ENCODE data around the gene GKAP1.

Gene GKAP1

GRCh38 chr9:83794051-83794450, 23.5 kb downstream of the GKAP1 start (continued):
- TF ChIP-seq, protein P1, sequence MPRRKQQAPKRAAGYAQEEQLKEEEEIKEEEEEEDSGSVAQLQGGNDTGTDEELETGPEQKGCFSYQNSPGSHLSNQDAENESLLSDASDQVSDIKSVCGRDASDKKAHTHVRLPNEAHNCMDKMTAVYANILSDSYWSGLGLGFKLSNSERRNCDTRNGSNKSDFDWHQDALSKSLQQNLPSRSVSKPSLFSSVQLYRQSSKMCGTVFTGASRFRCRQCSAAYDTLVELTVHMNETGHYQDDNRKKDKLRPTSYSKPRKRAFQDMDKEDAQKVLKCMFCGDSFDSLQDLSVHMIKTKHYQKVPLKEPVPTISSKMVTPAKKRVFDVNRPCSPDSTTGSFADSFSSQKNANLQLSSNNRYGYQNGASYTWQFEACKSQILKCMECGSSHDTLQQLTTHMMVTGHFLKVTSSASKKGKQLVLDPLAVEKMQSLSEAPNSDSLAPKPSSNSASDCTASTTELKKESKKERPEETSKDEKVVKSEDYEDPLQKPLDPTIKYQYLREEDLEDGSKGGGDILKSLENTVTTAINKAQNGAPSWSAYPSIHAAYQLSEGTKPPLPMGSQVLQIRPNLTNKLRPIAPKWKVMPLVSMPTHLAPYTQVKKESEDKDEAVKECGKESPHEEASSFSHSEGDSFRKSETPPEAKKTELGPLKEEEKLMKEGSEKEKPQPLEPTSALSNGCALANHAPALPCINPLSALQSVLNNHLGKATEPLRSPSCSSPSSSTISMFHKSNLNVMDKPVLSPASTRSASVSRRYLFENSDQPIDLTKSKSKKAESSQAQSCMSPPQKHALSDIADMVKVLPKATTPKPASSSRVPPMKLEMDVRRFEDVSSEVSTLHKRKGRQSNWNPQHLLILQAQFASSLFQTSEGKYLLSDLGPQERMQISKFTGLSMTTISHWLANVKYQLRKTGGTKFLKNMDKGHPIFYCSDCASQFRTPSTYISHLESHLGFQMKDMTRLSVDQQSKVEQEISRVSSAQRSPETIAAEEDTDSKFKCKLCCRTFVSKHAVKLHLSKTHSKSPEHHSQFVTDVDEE (CRISPR knock-in tag; IDR thresholded peaks at IDR 0.05), result no peak
- TF ChIP-seq ZC3H10 (CRISPR knock-in tag; IDR thresholded peaks at IDR 0.05) (no peak), CSRNP3 (CRISPR knock-in tag; IDR thresholded peaks at IDR 0.05) (no peak), SNAI2 (CRISPR knock-in tag; IDR thresholded peaks at IDR 0.05) (no peak), RARB (CRISPR knock-in tag; IDR thresholded peaks at IDR 0.05) (no peak), ZNF565 (CRISPR knock-in tag; conservative IDR thresholded peaks at IDR 0.05; ENCODE audit: low read depth) (no peak), CREB5 (CRISPR knock-in tag; IDR thresholded peaks at IDR 0.05; ENCODE audit: low read depth) (no peak)

DNA sequence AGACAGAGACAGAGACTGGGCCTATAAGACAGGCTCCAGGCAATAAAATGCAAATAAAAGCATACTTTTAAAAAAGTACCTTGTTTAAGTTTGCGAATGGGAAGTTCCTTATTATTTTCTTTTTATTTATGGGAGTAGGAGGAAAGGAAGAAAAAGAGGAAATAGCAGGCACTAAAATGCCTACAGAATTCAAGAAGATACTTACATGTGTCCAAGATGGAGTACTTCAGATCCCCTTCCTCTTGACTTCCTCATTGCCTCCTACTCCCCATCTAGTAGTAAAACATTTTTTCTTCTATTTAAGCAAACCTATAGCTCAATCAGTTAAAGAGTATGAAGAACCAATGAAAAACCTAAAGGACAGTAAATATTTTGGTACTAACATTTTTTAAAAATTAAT, 24.8 kb downstream of the GKAP1 start:
- TF ChIP-seq RARB (CRISPR knock-in tag; IDR thresholded peaks at IDR 0.05) (no peak), ISL1 (CRISPR knock-in tag; IDR thresholded peaks at IDR 0.05) (no peak), ZNF70 (CRISPR knock-in tag; IDR thresholded peaks at IDR 0.05) (no peak), PPARA (CRISPR knock-in tag; IDR thresholded peaks at IDR 0.05; ENCODE audit: borderline replicate concordance) (no peak), POU6F1 (CRISPR knock-in tag; IDR thresholded peaks at IDR 0.05; ENCODE audit: borderline replicate concordance, low read depth) (no peak), ZFP30 (CRISPR knock-in tag; IDR thresholded peaks at IDR 0.05) (no peak), CSRNP3 (CRISPR knock-in tag; IDR thresholded peaks at IDR 0.05) (no peak), TOX (CRISPR knock-in tag; IDR thresholded peaks at IDR 0.05; ENCODE audit: borderline replicate concordance) (no peak), BACH2 (CRISPR knock-in tag; IDR thresholded peaks at IDR 0.05; ENCODE audit: borderline replicate concordance) (no peak), ZFP3 (CRISPR knock-in tag; IDR thresholded peaks at IDR 0.05) (no peak)
- TF ChIP-seq, protein P1 (CRISPR knock-in tag; IDR thresholded peaks at IDR 0.05), result no peak
- no peak for ATAC-seq

- no peak for ATAC-seq
- TF ChIP-seq POU6F1 (CRISPR knock-in tag; IDR thresholded peaks at IDR 0.05; ENCODE audit: borderline replicate concordance, low read depth) (no peak), BACH2 (CRISPR knock-in tag; IDR thresholded peaks at IDR 0.05; ENCODE audit: borderline replicate concordance) (no peak), SNAI2 (CRISPR knock-in tag; IDR thresholded peaks at IDR 0.05) (no peak), OSR1 (CRISPR knock-in tag; IDR thresholded peaks at IDR 0.05) (no peak)
These were observed 39.4 kb downstream of the GKAP1 start for GRCh38 chr9:83778164-83778563.

Measured in SK-N-SH treated with all-trans-retinoic acid at 6 μM for 48 hours (cell line).